ENCODE measurements around the gene DUSP16.
A peak's percentile ranks its signal among the peaks of the same experiment; 100 is the strongest.

Gene DUSP16

DNA sequence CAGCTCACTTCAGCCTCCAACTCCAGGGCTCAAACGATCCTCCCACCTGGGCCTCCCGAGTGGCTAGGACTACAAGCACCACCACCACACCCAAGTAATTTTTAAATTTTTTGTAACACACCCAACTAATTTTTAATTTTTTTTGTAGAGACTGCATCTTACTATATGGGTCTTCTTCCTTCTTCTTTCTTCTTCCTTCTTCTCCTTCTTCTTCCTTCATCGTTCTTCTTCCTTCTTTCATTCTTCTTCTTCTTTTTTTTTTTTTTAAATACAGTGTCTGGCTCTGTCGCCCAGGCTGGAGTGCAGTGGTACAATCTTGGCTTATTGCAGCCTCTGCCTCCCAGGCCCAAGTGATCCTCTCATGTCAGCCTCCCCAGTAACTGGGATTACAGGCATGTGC is 48.0 kb upstream of the DUSP16 start:
- Histone ChIP-seq H2BK15ac (ENCODE audit: low read length) (no peak overlapping the region), H2AK5ac (ENCODE audit: low read depth, low read length) (no peak overlapping the region), H3K4me1 (ENCODE audit: control insufficient read depth in 2 of 2, insufficient read depth in 1 of 2, low read depth in 1 of 2, low read length in 2 of 2) (peaks cover 2 to 3% of the 10 kb centered on the region in 2 donors), H2BK12ac (ENCODE audit: low read length) (no peak overlapping the region), H3K23ac (ENCODE audit: low read depth, low read length, poor library complexity) (no peak overlapping the region), H3K4me2 (ENCODE audit: insufficient read depth, low read length, poor library complexity, severe bottlenecking) (no peak overlapping the region), H3K36me3 (replicated peaks in 1 of 2; ENCODE audit: control insufficient read depth in 2 of 2, insufficient read depth in 2 of 2, low read length in 2 of 2) (peaks cover 0 to 2% of the 10 kb centered on the region in 2 donors), H3K9ac (ENCODE audit: low read depth, low read length, poor library complexity) (peak overlapping the region; percentile 55), H3K4ac (ENCODE audit: low read length) (no peak overlapping the region), H2AFZ (ENCODE audit: low read length) (peak overlapping the region; percentile 92), H3K18ac (ENCODE audit: low read length) (no peak overlapping the region), H3K27ac (replicated peaks; ENCODE audit: low read length) (peak overlapping the region; percentile 80), H4K8ac (ENCODE audit: low read depth, low read length) (no peak overlapping the region), H3K4me3 (ENCODE audit: low read length in 2 of 2) (peak overlapping the region in 1 of 2 donors; percentile 77), H3K27me3 (ENCODE audit: control insufficient read depth in 3 of 3, insufficient read depth in 3 of 3, low read depth in 1 of 3, low read length in 3 of 3) (no peaks in the 10 kb centered on the region), H2BK5ac (ENCODE audit: low read length) (no peak overlapping the region), H2BK120ac (ENCODE audit: low read depth, low read length) (no peak overlapping the region), H3K14ac (ENCODE audit: low read length) (no peak overlapping the region), H4K91ac (ENCODE audit: low read depth, low read length, poor library complexity) (no peak overlapping the region), H3K79me1 (ENCODE audit: low read depth, low read length) (peaks cover 1% of the 10 kb centered on the region), H3K9me3 (replicated peaks in 1 of 2; ENCODE audit: control insufficient read depth in 2 of 2, insufficient read depth in 1 of 2, low read depth in 1 of 2, low read length in 2 of 2) (no peaks in the 10 kb centered on the region)
- 78% methylated on average over 1 of the region's 4 CpGs; no CpG with 5 or more reads in 1 of the 2 donors for WGBS, 2 donors (ENCODE audit: extremely low coverage in 2 of 2, insufficient read length in 2 of 2, insufficient replicate concordance in 1 of 2)
- DNase-seq (ENCODE audit: low spot score), result no peak

DNA sequence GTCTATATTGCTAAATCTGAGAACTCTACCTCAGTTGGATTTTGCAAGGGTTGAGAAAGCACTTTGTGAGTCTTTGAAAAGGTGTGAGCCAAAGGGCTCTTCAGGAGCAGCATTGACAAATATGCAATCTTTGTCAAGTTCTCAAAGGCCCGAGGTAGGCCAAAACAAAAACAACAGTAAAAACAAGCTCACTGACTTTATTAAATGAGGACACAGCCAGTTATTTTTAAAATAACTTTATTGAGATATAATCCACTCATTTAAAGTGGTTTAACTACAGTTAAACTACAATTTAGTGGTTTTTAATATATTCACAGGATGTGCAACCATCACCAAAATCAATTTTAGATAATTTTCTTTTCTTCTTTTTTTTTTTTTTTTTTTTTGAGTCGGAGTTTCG is 47.0 kb upstream of the DUSP16 start:
- H3K4ac ChIP-seq (ENCODE audit: low read length), result no peak overlapping the region
- no peak overlapping the region for H2AK5ac ChIP-seq (ENCODE audit: low read depth, low read length)
- no peak overlapping the region for H3K9ac ChIP-seq (ENCODE audit: low read depth, low read length, poor library complexity)
- no peak overlapping the region for H2BK5ac ChIP-seq (ENCODE audit: low read length)
- H2BK120ac ChIP-seq (ENCODE audit: low read depth, low read length), result no peak overlapping the region
- no peak overlapping the region for H2BK15ac ChIP-seq (ENCODE audit: low read length)
- H3K79me1 ChIP-seq (ENCODE audit: low read depth, low read length), result peaks cover 1% of the 10 kb centered on the region
- no peak overlapping the region for H4K8ac ChIP-seq (ENCODE audit: low read depth, low read length)
- H3K9me3 ChIP-seq (replicated peaks in 1 of 2; ENCODE audit: control insufficient read depth in 2 of 2, insufficient read depth in 1 of 2, low read depth in 1 of 2, low read length in 2 of 2), result no peaks in the 10 kb centered on the region
- H3K36me3 ChIP-seq (replicated peaks in 1 of 2; ENCODE audit: control insufficient read depth in 2 of 2, insufficient read depth in 2 of 2, low read length in 2 of 2), result peaks cover 0 to 2% of the 10 kb centered on the region in 2 donors
- H3K4me3 ChIP-seq (ENCODE audit: low read length in 2 of 2), result no peak overlapping the region
- no peak overlapping the region for H3K4me2 ChIP-seq (ENCODE audit: insufficient read depth, low read length, poor library complexity, severe bottlenecking)
- no peak overlapping the region for H2AFZ ChIP-seq (ENCODE audit: low read length)
- DNase-seq (ENCODE audit: low spot score), result no peak
- H3K18ac ChIP-seq (ENCODE audit: low read length), result no peak overlapping the region
- H4K91ac ChIP-seq (ENCODE audit: low read depth, low read length, poor library complexity), result no peak overlapping the region
- H3K27ac ChIP-seq (replicated peaks; ENCODE audit: low read length), result no peak overlapping the region
- H3K14ac ChIP-seq (ENCODE audit: low read length), result no peak overlapping the region
- H3K27me3 ChIP-seq (ENCODE audit: control insufficient read depth in 3 of 3, insufficient read depth in 3 of 3, low read depth in 1 of 3, low read length in 3 of 3), result no peaks in the 10 kb centered on the region
- H3K4me1 ChIP-seq (ENCODE audit: control insufficient read depth in 2 of 2, insufficient read depth in 1 of 2, low read depth in 1 of 2, low read length in 2 of 2), result peaks cover 3 to 4% of the 10 kb centered on the region in 2 donors
- H3K23ac ChIP-seq (ENCODE audit: low read depth, low read length, poor library complexity), result no peak overlapping the region
- H2BK12ac ChIP-seq (ENCODE audit: low read length), result no peak overlapping the region
- no CpG with 5 or more reads among the region's 3 CpGs for WGBS, 2 donors (ENCODE audit: extremely low coverage in 2 of 2, insufficient read length in 2 of 2, insufficient replicate concordance in 1 of 2)

GRCh38 chr12:12608557-12608957 is 45.9 kb upstream of the DUSP16 start:
- Histone ChIP-seq H3K27ac (replicated peaks; ENCODE audit: low read length) (no peak overlapping the region), H2BK12ac (ENCODE audit: low read length) (no peak overlapping the region), H3K36me3 (replicated peaks in 1 of 2; ENCODE audit: control insufficient read depth in 2 of 2, insufficient read depth in 2 of 2, low read length in 2 of 2) (peaks cover 0 to 2% of the 10 kb centered on the region in 2 donors), H3K9me3 (replicated peaks in 1 of 2; ENCODE audit: control insufficient read depth in 2 of 2, insufficient read depth in 1 of 2, low read depth in 1 of 2, low read length in 2 of 2) (no peaks in the 10 kb centered on the region), H3K18ac (ENCODE audit: low read length) (no peak overlapping the region), H4K8ac (ENCODE audit: low read depth, low read length) (no peak overlapping the region), H2BK5ac (ENCODE audit: low read length) (no peak overlapping the region), H2AK5ac (ENCODE audit: low read depth, low read length) (no peak overlapping the region), H3K27me3 (ENCODE audit: control insufficient read depth in 3 of 3, insufficient read depth in 3 of 3, low read depth in 1 of 3, low read length in 3 of 3) (no peaks in the 10 kb centered on the region), H3K23ac (ENCODE audit: low read depth, low read length, poor library complexity) (no peak overlapping the region), H2BK15ac (ENCODE audit: low read length) (no peak overlapping the region), H3K9ac (ENCODE audit: low read depth, low read length, poor library complexity) (no peak overlapping the region), H3K4me2 (ENCODE audit: insufficient read depth, low read length, poor library complexity, severe bottlenecking) (no peak overlapping the region), H3K4ac (ENCODE audit: low read length) (no peak overlapping the region), H2AFZ (ENCODE audit: low read length) (no peak overlapping the region), H3K4me1 (ENCODE audit: control insufficient read depth in 2 of 2, insufficient read depth in 1 of 2, low read depth in 1 of 2, low read length in 2 of 2) (peaks cover 3 to 4% of the 10 kb centered on the region in 2 donors), H2BK120ac (ENCODE audit: low read depth, low read length) (no peak overlapping the region), H3K79me1 (ENCODE audit: low read depth, low read length) (no peaks in the 10 kb centered on the region), H4K91ac (ENCODE audit: low read depth, low read length, poor library complexity) (peak overlapping the region; percentile 96), H3K14ac (ENCODE audit: low read length) (no peak overlapping the region), H3K4me3 (ENCODE audit: low read length in 2 of 2) (no peak overlapping the region)
- no CpG with 5 or more reads among the region's 1 CpG for WGBS, 2 donors (ENCODE audit: extremely low coverage in 2 of 2, insufficient read length in 2 of 2, insufficient replicate concordance in 1 of 2)
- no peak for DNase-seq (ENCODE audit: low spot score)

- Histone ChIP-seq H3K4me2 (ENCODE audit: insufficient read depth, low read length, poor library complexity, severe bottlenecking) (no peak overlapping the region), H3K27me3 (ENCODE audit: control insufficient read depth in 3 of 3, insufficient read depth in 3 of 3, low read depth in 1 of 3, low read length in 3 of 3) (no peaks in the 10 kb centered on the region), H3K9me3 (replicated peaks in 1 of 2; ENCODE audit: control insufficient read depth in 2 of 2, insufficient read depth in 1 of 2, low read depth in 1 of 2, low read length in 2 of 2) (no peaks in the 10 kb centered on the region), H2BK15ac (ENCODE audit: low read length) (no peak overlapping the region), H2AK5ac (ENCODE audit: low read depth, low read length) (no peak overlapping the region), H4K8ac (ENCODE audit: low read depth, low read length) (no peak overlapping the region), H3K4me1 (ENCODE audit: control insufficient read depth in 2 of 2, insufficient read depth in 1 of 2, low read depth in 1 of 2, low read length in 2 of 2) (peaks cover 0 to 4% of the 10 kb centered on the region in 2 donors), H3K9ac (ENCODE audit: low read depth, low read length, poor library complexity) (no peak overlapping the region), H4K91ac (ENCODE audit: low read depth, low read length, poor library complexity) (no peak overlapping the region), H3K18ac (ENCODE audit: low read length) (no peak overlapping the region), H3K27ac (replicated peaks; ENCODE audit: low read length) (no peak overlapping the region), H2BK12ac (ENCODE audit: low read length) (no peak overlapping the region), H2BK5ac (ENCODE audit: low read length) (no peak overlapping the region), H3K4me3 (ENCODE audit: low read length in 2 of 2) (no peak overlapping the region), H3K4ac (ENCODE audit: low read length) (no peak overlapping the region), H3K36me3 (replicated peaks in 1 of 2; ENCODE audit: control insufficient read depth in 2 of 2, insufficient read depth in 2 of 2, low read length in 2 of 2) (no peaks in the 10 kb centered on the region), H2AFZ (ENCODE audit: low read length) (peak overlapping the region; percentile 71), H3K23ac (ENCODE audit: low read depth, low read length, poor library complexity) (no peak overlapping the region), H2BK120ac (ENCODE audit: low read depth, low read length) (no peak overlapping the region), H3K14ac (ENCODE audit: low read length) (no peak overlapping the region), H3K79me1 (ENCODE audit: low read depth, low read length) (no peaks in the 10 kb centered on the region)
- WGBS, 2 donors (ENCODE audit: extremely low coverage in 2 of 2, insufficient read length in 2 of 2, insufficient replicate concordance in 1 of 2), result no CpG with 5 or more reads among the region's 7 CpGs
- no peak for DNase-seq (ENCODE audit: low spot score)
These were observed 44.3 kb upstream of the DUSP16 start for GRCh38 chr12:12606781-12607589.
